H1 (cell line): ENCODE measurements around the gene OXNAD1. TPM values are rescaled to one million over a fixed set of nuclear protein-coding genes. Genes with fewer than 3 reads are reported as not detected.

Experiments
- CTCF ChIP-seq, 3 experiments: IDR thresholded peaks; 1 replicate in 2 of 3; 2 replicates in 1 of 3; pipeline versions ENCODE4 v1.5.1 to v1.6.1; 2011; ENCODE audit warnings: low read length in 3 of 3, mild to moderate bottlenecking in 3 of 3, inconsistent platforms in 2 of 3, low read depth in 1 of 3, moderate library complexity in 1 of 3; ENCODE audit not compliant: insufficient read depth in 1 of 3; ENCODE audit errors: control extremely low read depth in 1 of 3
- E2F6 ChIP-seq: IDR thresholded peaks from 2 replicates; pipeline ENCODE4 v1.6.1; 2012; ENCODE audit warnings: inconsistent platforms
- TEAD4 ChIP-seq: IDR thresholded peaks from 2 replicates; pipeline ENCODE4 v1.6.1; 2012; ENCODE audit warnings: low read depth, low read length, inconsistent platforms, mixed read lengths
- YY1 ChIP-seq: IDR thresholded peaks from 2 replicates; pipeline ENCODE4 v1.6.1; 2011; ENCODE audit warnings: low read depth, mild to moderate bottlenecking, low read length
- polyA plus RNA-seq, 7 experiments: library from polyadenylated mRNA; depleted of rRNA in 3 of 7; stranded (reverse) in 5 of 7; unstranded in 2 of 7; fragments of >200 nt in 5 of 7; fragments of 200-250 nt in 2 of 7; gene quantifications; 1 replicate in 5 of 7; 2 replicates in 1 of 7; 4 replicates in 1 of 7; pipeline versions ENCODE4 v1.2.1 to v1.2.3, GENCODE V29; 2011 to 2013; ENCODE audit warnings: missing spikeins in 2 of 7, mixed read lengths in 2 of 7
- total RNA-seq: library from RNA; stranded (reverse); fragmentation: NEBNext Ultra II Directional; extraction: Animal tissue kit (Norgen Biotek cat#: 25700); gene quantifications from 2 replicates; pipeline ENCODE4 v1.2.1, GENCODE V29; 2021

Gene OXNAD1
- total and polyA plus RNA-seq, 2 of the 8 experiments (the other 6 are each of a cell fraction or from before 2014, with no cell fraction given): 14.9 to 24.8 TPM

- TF ChIP-seq E2F6 (no peak), CTCF (IDR thresholded peaks at IDR 0.05; ENCODE audit: control extremely low read depth in 1 of 3, insufficient read depth in 1 of 3, low read depth in 1 of 3, low read length in 3 of 3) (no peak), YY1 (no peak), TEAD4 (no peak)
These were observed 6.1 kb upstream of the OXNAD1 start (continued) for GRCh38 chr3:16258866-16259265.
